ENCODE data around the gene TCAP.
A peak's percentile ranks its signal among the peaks of the same experiment; 100 is the strongest.

TCAP gene

GRCh38 chr17:39664581-39665561 is at the start of gene TCAP:
Gene TCAP (plus strand): TSS chr17:39665349. CDS start chr17:39665360, 11 bp downstream.
- DNase-seq = no peak

GRCh38 chr17:39615434-39615833 is 49.7 kb upstream of the TCAP start:
- no peak for DNase-seq

GRCh38 chr17:39617100-39617445 is 48.1 kb upstream of the TCAP start:
- no peak for DNase-seq

GRCh38 chr17:39617446-39618245 is 47.5 kb upstream of the TCAP start:
- DNase-seq = peak; percentile 68

GRCh38 chr17:39618246-39618913 is 46.8 kb upstream of the TCAP start:
- peak; percentile 24 for DNase-seq

- DNase-seq = no peak
Observed at GRCh38 chr17:39618956-39619785, 46.0 kb upstream of the TCAP start.

GRCh38 chr17:39619786-39620101 is 45.4 kb upstream of the TCAP start:
- DNase-seq = no peak

- peak; percentile 80 for DNase-seq
Observed at GRCh38 chr17:39621523-39622379, 43.4 kb upstream of the TCAP start.

GRCh38 chr17:39622380-39623006 is 42.7 kb upstream of the TCAP start:
- no peak for DNase-seq

- peak; percentile 69 for DNase-seq
Observed at GRCh38 chr17:39623356-39623950, 41.7 kb upstream of the TCAP start.

- DNase-seq = no peak
Observed at GRCh38 chr17:39624313-39624712, 40.8 kb upstream of the TCAP start.

GRCh38 chr17:39625198-39625785 is 39.9 kb upstream of the TCAP start:
- no peak for DNase-seq

GRCh38 chr17:39626171-39627046 is 38.7 kb upstream of the TCAP start, which contains the start of gene PPP1R1B:
Gene PPP1R1B (plus strand): TSS chr17:39626952. CDS start chr17:39627393, 441 bp downstream.
- DNase-seq = no peak

GRCh38 chr17:39627047-39627711 is 38.0 kb upstream of the TCAP start:
- no peak for DNase-seq

- no peak for DNase-seq
Observed at GRCh38 chr17:39627712-39628516, 37.2 kb upstream of the TCAP start.

GRCh38 chr17:39628655-39629493 is 36.3 kb upstream of the TCAP start:
- no peak for DNase-seq

- DNase-seq = no peak
Observed at GRCh38 chr17:39629494-39629880, 35.7 kb upstream of the TCAP start.

Data from EL (cell line).